Bronchial epithelial cell (primary cell): ENCODE measurements around the gene SDC1. TPM values are rescaled to one million over a fixed set of nuclear protein-coding genes. Genes with fewer than 3 reads are reported as not detected.

Source experiments
- DNase-seq: peaks from one replicate; pipeline ENCODE4 v3.0.0-alpha.2; 2010; ENCODE audit warnings: low read depth
- FAIRE-seq: peaks from 2 replicates; lab custom pipeline; 2011; peaks lifted over from hg19 to GRCh38; lab: Jason Lieb, UNC
- H3K27me3 ChIP-seq: 2 replicates; pipeline ENCODE4 v1.5.1; 2011; ENCODE audit warnings: low read length; ENCODE audit not compliant: control insufficient read depth, insufficient read depth
- H3K36me3 ChIP-seq: 2 replicates; pipeline ENCODE4 v1.5.1; 2011; ENCODE audit warnings: low read length; ENCODE audit not compliant: control insufficient read depth, insufficient read depth
- H3K4me3 ChIP-seq: 2 replicates; pipeline ENCODE4 v1.5.1; 2011; ENCODE audit warnings: mild to moderate bottlenecking, low read depth, low read length, control low read depth
- CTCF ChIP-seq: IDR thresholded peaks from 2 replicates; pipeline ENCODE4 v1.5.1; 2011; ENCODE audit warnings: mild to moderate bottlenecking, moderate library complexity, low read length, control low read depth, inconsistent platforms; ENCODE audit not compliant: insufficient read depth, severe bottlenecking
- total RNA-seq: library from RNA; depleted of rRNA; stranded (reverse); fragments of >200 nt; gene quantifications from 2 replicates; pipeline ENCODE4 v1.2.1, GENCODE V29; 2014

SDC1 gene
- total RNA-seq, 1 donor from 2014 or later: 1,084 TPM

DNA sequence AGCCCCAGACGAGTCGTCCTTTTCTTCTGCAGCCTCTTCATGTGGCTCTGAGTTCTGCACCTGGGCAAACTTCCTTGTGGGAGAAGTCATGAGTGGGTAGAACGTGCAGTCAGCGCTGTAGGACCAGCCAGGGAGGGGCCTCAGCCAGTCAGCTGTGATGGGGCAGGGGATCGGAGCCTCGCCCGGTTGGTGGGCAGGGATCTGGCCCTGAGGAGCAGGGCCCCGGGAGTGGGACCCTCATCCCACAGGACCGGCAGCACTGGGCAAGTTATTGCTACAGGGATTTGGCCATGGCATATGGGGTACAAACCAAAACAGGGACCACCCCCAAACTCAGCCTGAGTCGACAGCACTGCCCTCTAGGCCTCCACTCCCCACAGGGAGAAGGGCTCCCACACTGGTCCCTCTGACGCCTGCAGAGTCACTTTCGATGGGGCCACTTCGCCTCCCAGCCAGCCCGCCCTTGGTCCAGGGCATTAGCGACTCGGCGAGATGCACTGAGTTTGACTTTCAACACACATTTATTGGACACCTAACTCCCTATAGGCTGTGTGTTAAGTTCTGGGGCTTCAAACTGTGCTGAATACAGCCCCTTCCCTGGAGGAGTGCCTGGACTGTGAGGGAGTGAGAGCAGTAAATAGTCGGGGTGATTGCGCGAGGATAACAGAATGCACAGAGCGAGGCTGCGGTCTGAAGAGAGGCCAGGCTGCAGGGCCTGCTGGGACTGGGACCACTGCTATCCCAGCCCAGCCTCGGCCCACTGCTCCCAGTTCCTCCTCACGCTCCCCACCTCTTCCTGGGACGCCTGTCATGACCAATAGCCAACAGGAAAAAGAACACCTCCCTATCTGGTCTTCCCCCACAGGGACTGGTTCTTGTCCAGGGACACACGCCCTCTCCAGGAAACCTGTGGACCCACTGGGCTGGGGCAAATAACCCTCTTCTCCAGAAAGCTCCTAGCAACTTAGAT is 55.9 kb downstream of the SDC1 start:
- Histone ChIP-seq H3K27me3 (no peaks in the 10 kb centered on the region), H3K4me3 (no peak overlapping the region), H3K36me3 (no peaks in the 10 kb centered on the region)
- TF ChIP-seq CTCF: no peak
- no peak for DNase-seq
- no peak for FAIRE-seq

- no peak for FAIRE-seq
- no peak for TF ChIP-seq CTCF
- no peak for DNase-seq
- no peaks in the 10 kb centered on the region for H3K27me3 ChIP-seq
- no peak overlapping the region for H3K4me3 ChIP-seq
- no peaks in the 10 kb centered on the region for H3K36me3 ChIP-seq
These were observed 56.7 kb downstream of the SDC1 start for GRCh38 chr2:20168048-20168726.

DNA sequence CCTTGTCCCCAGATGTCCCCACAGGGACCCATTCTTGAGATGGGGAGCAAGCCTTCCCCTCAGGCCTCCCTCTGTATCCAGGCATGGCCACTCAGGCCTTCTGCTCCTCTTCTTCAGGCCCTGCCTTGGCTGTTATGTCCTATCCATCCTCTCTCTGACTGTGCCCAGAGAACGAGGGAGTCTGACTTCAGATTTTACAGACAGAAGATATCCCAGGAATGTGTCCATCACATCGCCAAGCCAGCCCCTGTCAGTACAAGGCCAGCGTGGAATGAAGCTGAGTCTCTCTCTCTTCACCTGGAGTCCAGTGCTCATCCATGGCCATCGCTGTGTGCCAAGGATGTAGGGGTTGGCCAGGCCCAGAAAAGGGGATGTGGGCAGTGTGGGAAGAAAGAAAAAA is 57.6 kb downstream of the SDC1 start:
- Histone ChIP-seq H3K4me3 (no peak overlapping the region), H3K36me3 (no peaks in the 10 kb centered on the region), H3K27me3 (no peaks in the 10 kb centered on the region)
- no peak for TF ChIP-seq CTCF
- FAIRE-seq: no peak
- no peak for DNase-seq

DNA sequence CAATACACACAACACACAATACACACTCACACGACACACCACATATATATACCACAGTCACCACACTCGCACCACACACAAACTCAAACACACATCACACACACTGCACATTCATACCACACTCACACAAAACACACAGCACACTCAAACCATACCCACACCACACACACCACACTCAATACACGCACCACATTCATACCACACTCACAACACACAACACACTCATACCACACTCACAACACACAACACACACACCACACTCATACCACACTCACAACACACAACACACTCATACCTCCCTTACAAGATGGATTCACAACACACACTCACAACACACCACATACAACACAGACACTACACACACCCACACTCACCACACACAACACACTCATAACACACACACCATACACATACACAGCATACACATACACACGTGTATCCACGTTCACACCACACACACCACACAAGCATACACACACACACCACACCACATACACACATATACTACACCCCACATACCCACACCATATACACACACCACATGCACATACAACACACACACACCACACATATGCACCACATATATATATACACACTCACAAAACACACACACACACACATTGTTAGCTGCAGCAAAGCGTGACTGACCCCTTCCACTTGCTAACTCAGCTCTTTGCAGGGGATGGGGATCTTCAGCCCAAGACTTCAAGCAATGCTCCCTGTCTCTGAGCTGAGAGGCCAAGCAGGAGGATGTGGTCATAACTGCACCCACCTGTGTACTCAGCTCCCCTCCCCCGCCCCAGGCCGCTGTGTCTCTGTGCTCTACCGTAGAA is 59.0 kb downstream of the SDC1 start:
- no peak for FAIRE-seq
- no peaks in the 10 kb centered on the region for H3K36me3 ChIP-seq
- no peak for TF ChIP-seq CTCF
- no peak overlapping the region for H3K4me3 ChIP-seq
- no peaks in the 10 kb centered on the region for H3K27me3 ChIP-seq
- no peak for DNase-seq

DNA sequence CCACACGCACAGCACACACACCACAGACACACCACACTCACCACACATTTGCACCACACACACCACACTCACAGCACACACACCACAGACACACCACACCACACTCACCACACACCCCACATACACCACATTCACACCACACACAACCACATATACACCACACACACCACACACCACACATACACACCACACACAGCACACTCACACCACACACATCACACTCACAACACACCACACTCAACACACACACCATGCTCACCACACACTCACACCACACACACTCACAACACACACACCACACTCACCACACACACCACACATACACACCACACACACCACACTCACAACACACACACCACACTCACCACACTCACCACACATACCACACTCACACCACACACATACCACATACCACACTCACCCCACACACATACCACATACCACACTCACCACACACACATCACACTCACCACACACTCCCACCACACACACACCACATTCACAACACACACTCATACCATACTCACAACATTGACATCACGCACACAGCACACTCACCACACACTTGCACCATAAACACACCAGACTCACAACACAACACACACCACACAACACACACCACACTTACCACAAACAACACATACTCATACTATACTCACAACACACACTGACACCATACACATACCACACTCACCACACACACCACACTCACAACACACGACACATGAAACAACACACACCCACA is 60.0 kb downstream of the SDC1 start:
- FAIRE-seq: peak; percentile 100
- DNase-seq: no peak
- Histone ChIP-seq H3K4me3 (no peak overlapping the region), H3K27me3 (no peaks in the 10 kb centered on the region), H3K36me3 (no peaks in the 10 kb centered on the region)
- no peak for TF ChIP-seq CTCF
